Neural progenitor cell (in vitro differentiated cells): ENCODE data around the gene PRICKLE2. TPM values are rescaled to one million over a fixed set of nuclear protein-coding genes. Genes with fewer than 3 reads are reported as not detected.

Source experiments
- DNase-seq: peaks from one replicate; pipeline ENCODE4 v3.0.0-alpha.2; 2016; ENCODE audit warnings: low spot score
- H2AFZ ChIP-seq: fragments of 200-600 bp; sonication (generic); replicated peaks from 2 replicates; pipeline ENCODE4 v1.6.1; 2016; ENCODE audit warnings: antibody characterized with exemption
- H3F3A ChIP-seq: fragments of 200-600 bp; sonication (generic); 2 replicates; pipeline ENCODE4 v1.6.1; 2016; ENCODE audit warnings: antibody characterized with exemption, low read depth
- H3K27ac ChIP-seq: fragments of 200-600 bp; sonication (generic); 2 replicates; pipeline ENCODE4 v1.5.1; 2016; ENCODE audit warnings: mild to moderate bottlenecking
- H3K27me3 ChIP-seq: fragments of 200-600 bp; sonication (generic); 2 replicates; pipeline ENCODE4 v1.6.1; 2016; ENCODE audit warnings: mild to moderate bottlenecking, moderate library complexity
- H3K36me3 ChIP-seq: fragments of 200-600 bp; sonication (generic); 2 replicates; pipeline ENCODE4 v1.5.1; 2016
- H3K4me1 ChIP-seq: fragments of 200-600 bp; sonication (generic); 2 replicates; pipeline ENCODE4 v1.6.1; 2016; ENCODE audit warnings: mixed run types
- H3K4me2 ChIP-seq: fragments of 200-600 bp; sonication (generic); 2 replicates; pipeline ENCODE4 v1.6.1; 2016
- H3K4me3 ChIP-seq: fragments of 200-600 bp; sonication (generic); 2 replicates; pipeline ENCODE4 v1.5.1; 2016
- H3K79me2 ChIP-seq: fragments of 200-600 bp; sonication (generic); 2 replicates; pipeline ENCODE4 v1.6.1; 2016; ENCODE audit warnings: low read depth
- H3K9ac ChIP-seq: fragments of 200-600 bp; sonication (generic); 2 replicates; pipeline ENCODE4 v1.6.1; 2016
- H3K9me3 ChIP-seq: fragments of 200-600 bp; sonication (generic); 2 replicates; pipeline ENCODE4 v1.5.1; 2016; ENCODE audit warnings: low read depth
- H4K20me1 ChIP-seq: fragments of 200-600 bp; sonication (generic); 2 replicates; pipeline ENCODE4 v1.6.1; 2016; ENCODE audit warnings: low read depth
- H3K27ac Mint-ChIP-seq: 3 replicates; pipeline ENCODE4 v1.8.0; 2021; ENCODE audit warnings: mixed read lengths
- H3K27me3 Mint-ChIP-seq: 2 replicates; pipeline ENCODE4 v1.8.0; 2022; ENCODE audit warnings: low read depth, mild to moderate bottlenecking, inconsistent platforms, moderate library complexity, mixed read lengths; ENCODE audit not compliant: insufficient read depth
- H3K36me3 Mint-ChIP-seq: 3 replicates; pipeline ENCODE4 v1.8.0; 2021; ENCODE audit warnings: mixed read lengths
- H3K4me1 Mint-ChIP-seq: 3 replicates; pipeline ENCODE4 v1.8.0; 2021; ENCODE audit warnings: mixed read lengths
- H3K4me3 Mint-ChIP-seq: 3 replicates; pipeline ENCODE4 v1.8.0; 2021; ENCODE audit warnings: mild to moderate bottlenecking, moderate library complexity, mixed read lengths
- H3K9me3 Mint-ChIP-seq: 3 replicates; pipeline ENCODE4 v1.8.0; 2020; ENCODE audit warnings: mixed read lengths
- EZH2 ChIP-seq: fragments of 200-600 bp; sonication (generic); IDR thresholded peaks from 2 replicates; pipeline ENCODE4 v1.6.1; 2017; ENCODE audit warnings: antibody characterized with exemption, mild to moderate bottlenecking, moderate library complexity
- EZH2phosphoT487 ChIP-seq: fragments of 200-600 bp; sonication (generic); IDR thresholded peaks from 2 replicates; pipeline ENCODE4 v1.6.1; 2017; ENCODE audit warnings: antibody characterized with exemption
- total RNA-seq: library from RNA; depleted of rRNA; stranded (reverse); fragments of >200 nt; gene quantifications from 2 replicates; pipeline ENCODE4 v1.2.3, GENCODE V29; 2015; ENCODE audit warnings: low replicate concordance
- TF ChIP-seq, protein P1 (sequence below): fragments of 200-600 bp; sonication (generic); IDR thresholded peaks from 2 replicates; pipeline ENCODE4 v1.5.1; 2017; ENCODE audit warnings: antibody characterized with exemption, mild to moderate bottlenecking

PRICKLE2 gene
- total RNA-seq, 1 donor from 2014 or later = 11.5 TPM

DNA sequence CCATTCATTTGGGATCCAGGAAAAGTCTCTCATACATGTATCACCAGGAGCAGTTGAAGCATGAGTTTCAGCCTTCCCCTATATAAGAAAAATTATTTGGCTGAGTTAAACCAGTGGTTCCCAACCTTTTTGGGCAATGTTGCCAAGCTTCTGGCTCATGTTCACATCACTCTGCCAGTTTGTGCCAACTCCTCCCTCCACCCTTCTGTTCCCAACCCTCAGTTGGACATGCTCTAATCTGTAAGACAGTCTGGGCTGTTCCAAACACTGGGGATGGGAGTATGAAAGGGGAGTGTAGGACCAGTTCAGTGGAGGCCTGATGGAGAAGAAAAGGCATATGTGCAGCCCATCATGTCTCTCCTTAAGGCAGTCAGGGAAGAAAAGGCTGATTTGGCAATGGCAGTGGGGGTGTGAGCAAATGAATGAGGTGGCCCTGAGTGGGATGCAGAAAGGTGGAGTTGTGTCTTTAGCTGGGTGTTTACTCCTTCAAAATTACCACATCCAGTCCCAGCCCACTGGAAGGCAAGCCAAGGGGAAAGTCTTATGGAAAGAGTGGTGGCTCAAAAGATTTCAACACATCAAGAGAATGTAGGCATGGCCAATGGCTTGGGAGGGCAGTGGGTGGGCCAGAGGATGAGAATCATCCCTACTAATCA lies 32.0 kb upstream of the PRICKLE2 start:
- no peaks in the 10 kb centered on the region for H4K20me1 ChIP-seq
- H3K4me1 Mint-ChIP-seq = peaks cover 7% of the 10 kb centered on the region

DNA sequence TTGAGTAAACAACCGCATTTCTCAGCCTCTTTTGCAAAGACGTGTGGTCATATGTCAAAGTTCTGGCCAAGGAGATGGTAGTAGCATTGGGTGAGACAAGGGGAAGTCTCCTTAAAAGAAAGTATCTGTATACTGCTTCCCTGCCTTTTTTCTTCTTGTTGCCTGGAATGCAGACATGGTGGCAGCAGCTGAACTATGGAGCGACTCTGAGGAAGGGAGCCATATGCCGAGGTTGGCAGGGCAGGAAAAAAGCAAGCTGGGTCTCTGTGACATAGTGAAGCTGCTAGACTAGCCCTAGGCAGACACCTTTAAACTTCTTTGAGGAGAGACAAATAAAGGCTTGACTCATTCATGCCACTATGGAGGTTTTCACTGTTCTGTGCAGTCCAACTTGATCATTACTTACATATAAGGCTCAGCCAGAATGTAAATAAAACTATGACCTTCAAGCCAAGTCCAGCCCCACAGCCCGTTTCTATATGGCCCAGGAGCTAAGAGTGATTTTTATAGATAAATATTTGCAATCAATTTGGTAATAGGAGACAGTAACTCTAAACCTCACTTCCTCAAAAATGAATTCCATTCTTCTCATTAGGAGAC lies 30.6 kb upstream of the PRICKLE2 start:
- Mint-ChIP-seq H3K27ac (no peak overlapping the region), H3K4me3 (no peak overlapping the region), H3K36me3 (no peaks in the 10 kb centered on the region), H3K4me1 (peaks cover 7% of the 10 kb centered on the region), H3K27me3 (peaks cover 5% of the 10 kb centered on the region), H3K9me3 (no peaks in the 10 kb centered on the region)
- H3K4me3 ChIP-seq = no peak overlapping the region
- no peaks in the 10 kb centered on the region for H3F3A ChIP-seq
- H3K27me3 ChIP-seq = no peaks in the 10 kb centered on the region
- H4K20me1 ChIP-seq = no peaks in the 10 kb centered on the region
- H3K4me2 ChIP-seq = no peak overlapping the region
- no peaks in the 10 kb centered on the region for H3K9me3 ChIP-seq
- peaks cover 7% of the 10 kb centered on the region for H3K4me1 ChIP-seq
- no peak overlapping the region for H2AFZ ChIP-seq
- TF ChIP-seq EZH2phosphoT487 (no peak), EZH2 (no peak)
- TF ChIP-seq, protein P1, sequence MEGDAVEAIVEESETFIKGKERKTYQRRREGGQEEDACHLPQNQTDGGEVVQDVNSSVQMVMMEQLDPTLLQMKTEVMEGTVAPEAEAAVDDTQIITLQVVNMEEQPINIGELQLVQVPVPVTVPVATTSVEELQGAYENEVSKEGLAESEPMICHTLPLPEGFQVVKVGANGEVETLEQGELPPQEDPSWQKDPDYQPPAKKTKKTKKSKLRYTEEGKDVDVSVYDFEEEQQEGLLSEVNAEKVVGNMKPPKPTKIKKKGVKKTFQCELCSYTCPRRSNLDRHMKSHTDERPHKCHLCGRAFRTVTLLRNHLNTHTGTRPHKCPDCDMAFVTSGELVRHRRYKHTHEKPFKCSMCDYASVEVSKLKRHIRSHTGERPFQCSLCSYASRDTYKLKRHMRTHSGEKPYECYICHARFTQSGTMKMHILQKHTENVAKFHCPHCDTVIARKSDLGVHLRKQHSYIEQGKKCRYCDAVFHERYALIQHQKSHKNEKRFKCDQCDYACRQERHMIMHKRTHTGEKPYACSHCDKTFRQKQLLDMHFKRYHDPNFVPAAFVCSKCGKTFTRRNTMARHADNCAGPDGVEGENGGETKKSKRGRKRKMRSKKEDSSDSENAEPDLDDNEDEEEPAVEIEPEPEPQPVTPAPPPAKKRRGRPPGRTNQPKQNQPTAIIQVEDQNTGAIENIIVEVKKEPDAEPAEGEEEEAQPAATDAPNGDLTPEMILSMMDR = no peak
- no peak overlapping the region for H3K9ac ChIP-seq
- no peak overlapping the region for H3K27ac ChIP-seq
- H3K79me2 ChIP-seq = no peaks in the 10 kb centered on the region
- H3K36me3 ChIP-seq = no peaks in the 10 kb centered on the region
- DNase-seq = no peak

More for the DNA sequence above, 32.0 kb upstream of the PRICKLE2 start:
- Mint-ChIP-seq H3K27me3 (peaks cover 5% of the 10 kb centered on the region), H3K27ac (no peak overlapping the region), H3K9me3 (no peaks in the 10 kb centered on the region), H3K4me3 (no peak overlapping the region), H3K36me3 (no peaks in the 10 kb centered on the region)
- Histone ChIP-seq H3K9ac (no peak overlapping the region), H3K4me3 (no peak overlapping the region), H2AFZ (no peak overlapping the region), H3K27ac (no peak overlapping the region), H3K27me3 (no peaks in the 10 kb centered on the region), H3K79me2 (no peaks in the 10 kb centered on the region), H3K9me3 (no peaks in the 10 kb centered on the region), H3K36me3 (no peaks in the 10 kb centered on the region), H3F3A (no peaks in the 10 kb centered on the region), H3K4me2 (no peak overlapping the region), H3K4me1 (peaks cover 7% of the 10 kb centered on the region)
- TF ChIP-seq EZH2phosphoT487 (no peak), EZH2 (no peak)
- TF ChIP-seq, protein P1 = no peak
- no peak for DNase-seq

DNA sequence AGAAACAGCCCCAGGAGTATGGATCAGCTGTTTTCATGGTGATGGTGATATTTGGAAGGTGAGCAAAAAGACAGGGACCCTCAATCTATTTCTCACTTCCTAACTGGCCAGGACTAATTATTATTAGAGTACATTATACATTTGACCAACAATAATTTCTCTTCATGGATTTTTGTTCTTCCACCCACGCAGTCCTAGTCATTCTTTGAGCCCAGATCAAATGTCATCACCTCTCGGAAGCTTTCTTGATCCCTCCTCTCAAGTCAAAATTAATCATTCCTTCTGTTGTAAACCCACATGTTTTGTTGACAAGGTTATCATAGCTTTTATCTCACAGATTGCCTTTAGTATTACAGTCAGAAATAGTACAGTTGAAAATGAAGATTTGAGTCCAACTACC lies 29.2 kb upstream of the PRICKLE2 start:
- TF ChIP-seq EZH2 = no peak
- TF ChIP-seq, protein P1 = no peak
- TF ChIP-seq EZH2phosphoT487 = no peak
- H3K4me1 ChIP-seq = no peaks in the 10 kb centered on the region
- H3K27me3 ChIP-seq = no peaks in the 10 kb centered on the region
- H3K4me3 Mint-ChIP-seq = no peak overlapping the region
- H3K4me2 ChIP-seq = no peak overlapping the region
- DNase-seq = no peak
- no peaks in the 10 kb centered on the region for H3K79me2 ChIP-seq
- no peak overlapping the region for H2AFZ ChIP-seq
- peaks cover 3% of the 10 kb centered on the region for H3K27me3 Mint-ChIP-seq
- H3K4me1 Mint-ChIP-seq = no peaks in the 10 kb centered on the region
- H3K9ac ChIP-seq = no peak overlapping the region
- H3K4me3 ChIP-seq = no peak overlapping the region
- H3F3A ChIP-seq = no peaks in the 10 kb centered on the region
- H3K9me3 ChIP-seq = no peaks in the 10 kb centered on the region
- H3K27ac Mint-ChIP-seq = no peak overlapping the region
- no peaks in the 10 kb centered on the region for H3K36me3 ChIP-seq
- no peaks in the 10 kb centered on the region for H3K9me3 Mint-ChIP-seq
- no peaks in the 10 kb centered on the region for H3K36me3 Mint-ChIP-seq
- H4K20me1 ChIP-seq = no peaks in the 10 kb centered on the region
- no peak overlapping the region for H3K27ac ChIP-seq
